Ishikawa (cell line): ENCODE measurements around the gene RGL4.

Experiments used
- CEBPB ChIP-seq: IDR thresholded peaks from 2 replicates; pipeline ENCODE4 v1.6.1; 2012
- CREB1 ChIP-seq: IDR thresholded peaks from 2 replicates; pipeline ENCODE4 v1.6.1; 2012; ENCODE audit warnings: low read depth
- EGR1 ChIP-seq: IDR thresholded peaks from 2 replicates; pipeline ENCODE4 v1.6.1; 2012
- FOXM1 ChIP-seq: IDR thresholded peaks from 2 replicates; pipeline ENCODE4 v1.6.1; 2012; ENCODE audit warnings: low read depth, borderline replicate concordance
- MAX ChIP-seq: IDR thresholded peaks from 2 replicates; pipeline ENCODE4 v1.6.1; 2012
- NFIC ChIP-seq: IDR thresholded peaks from 2 replicates; pipeline ENCODE4 v1.6.1; 2012
- RAD21 ChIP-seq: IDR thresholded peaks from 2 replicates; pipeline ENCODE4 v1.6.1; 2012; ENCODE audit warnings: low read depth
- REST ChIP-seq: IDR thresholded peaks from 2 replicates; pipeline ENCODE4 v1.6.1; 2012; ENCODE audit warnings: low read depth, mild to moderate bottlenecking
- TCF12 ChIP-seq: IDR thresholded peaks from 2 replicates; pipeline ENCODE4 v1.6.1; 2012; ENCODE audit warnings: low read depth
- TEAD4 ChIP-seq: IDR thresholded peaks from 2 replicates; pipeline ENCODE4 v1.6.1; 2012
- YY1 ChIP-seq: IDR thresholded peaks from 2 replicates; pipeline ENCODE4 v1.6.1; 2012; ENCODE audit warnings: low read depth
- ZBTB7A ChIP-seq: IDR thresholded peaks from 2 replicates; pipeline ENCODE4 v1.6.1; 2012; ENCODE audit warnings: low read depth

- TF ChIP-seq FOXM1 (no peak), REST (no peak), CREB1 (no peak), RAD21 (no peak), YY1 (no peak), MAX (no peak), ZBTB7A (no peak), NFIC (no peak), EGR1 (no peak), TEAD4 (no peak), TCF12 (no peak), CEBPB (no peak)
Measured at GRCh38 chr22:23678133-23678532, 12.7 kb upstream of the RGL4 start.
